HG03469 (cell line): Measurements from ENCODE around the gene CCSER1.
"Not testable (repeated sequence)": the region's sequence is repeated elsewhere in the genome, so short reads cannot be mapped to it uniquely, and the experiment has no call there.

ENCODE experiments used
- ATAC-seq: cut with Tn5 transposase; IDR thresholded peaks from one replicate; pipeline ENCODE4 v1.9.1; 2021; ENCODE audit warnings: mild to moderate bottlenecking, moderate library complexity, moderate number of reproducible peaks; ENCODE audit not compliant: unreplicated experiment

The CCSER1 gene

DNA sequence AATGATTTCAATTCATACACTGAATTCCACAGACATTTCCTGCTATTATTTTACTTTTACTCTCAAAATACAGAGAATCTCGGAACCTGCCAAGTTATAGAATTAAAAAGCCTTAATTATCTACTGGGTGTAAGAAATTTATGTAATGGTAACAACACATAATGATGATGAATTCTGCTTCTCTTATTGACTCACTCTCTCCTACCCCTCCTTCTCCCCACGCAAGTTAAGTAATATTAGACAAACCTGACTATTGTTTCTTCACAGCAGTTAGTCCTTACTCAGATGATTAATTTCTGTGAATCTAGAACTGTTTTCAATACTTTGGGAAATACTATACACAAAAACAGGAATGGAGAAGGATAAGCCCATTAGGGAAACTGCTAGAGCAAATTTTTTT lies 762.0 kb downstream of the CCSER1 start:
- no peak for ATAC-seq

DNA sequence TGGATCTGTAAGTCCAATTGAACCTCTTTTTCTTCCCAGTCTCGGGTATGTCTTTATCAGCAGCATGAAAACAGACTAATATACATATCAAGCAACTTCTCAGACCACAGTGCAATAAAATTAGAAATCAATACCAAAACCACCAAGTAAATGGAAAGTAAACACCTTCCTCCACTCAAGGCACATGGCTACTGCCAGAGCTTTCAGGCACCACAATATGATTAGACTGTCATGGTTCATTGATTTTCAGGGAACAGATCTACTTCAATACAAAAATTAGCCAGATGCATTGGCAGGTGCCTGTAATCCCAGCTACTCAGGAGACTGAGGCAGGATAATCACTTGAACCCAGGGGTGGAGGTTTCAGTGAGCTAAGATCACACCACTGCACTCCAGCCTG lies 776.2 kb downstream of the CCSER1 start:
- ATAC-seq: not testable (repeated sequence)

DNA sequence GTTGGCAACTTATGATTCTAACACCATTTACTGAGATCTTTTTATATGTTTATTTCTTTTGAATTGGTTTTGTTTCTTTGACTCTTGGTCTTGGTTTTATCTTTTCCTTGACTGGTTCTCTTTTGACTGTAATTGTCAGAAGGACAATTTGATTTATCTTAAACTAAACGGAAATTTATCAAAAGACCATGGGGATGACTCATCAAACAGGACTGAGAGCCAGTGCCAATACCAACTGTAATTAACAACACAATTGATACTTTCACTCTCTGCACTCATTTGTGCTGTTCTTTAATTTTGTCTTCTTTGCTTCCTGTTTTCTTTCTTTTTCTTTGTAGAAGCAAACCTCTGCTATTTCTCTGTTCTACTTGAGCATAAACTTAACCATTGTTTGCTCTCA lies 776.8 kb downstream of the CCSER1 start:
- ATAC-seq: no peak

DNA sequence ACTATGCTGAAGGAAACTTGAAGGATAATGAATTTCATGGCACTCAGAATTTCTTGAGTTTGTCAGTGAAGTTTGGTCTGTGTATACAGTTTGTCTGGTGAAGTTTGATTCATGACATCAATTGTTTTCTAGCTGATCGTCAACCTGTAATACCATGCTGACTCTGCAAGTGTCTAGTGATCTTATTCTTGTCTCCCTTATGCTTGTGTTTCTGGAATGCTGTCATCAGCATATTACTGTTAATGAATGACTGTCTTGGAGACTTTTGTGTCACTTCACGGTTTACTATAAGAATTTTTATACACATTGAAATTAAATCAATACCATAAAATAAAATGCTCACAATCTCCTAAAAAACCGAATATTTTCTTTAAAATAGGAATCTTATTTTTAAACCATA lies 779.0 kb downstream of the CCSER1 start:
- no peak for ATAC-seq

DNA sequence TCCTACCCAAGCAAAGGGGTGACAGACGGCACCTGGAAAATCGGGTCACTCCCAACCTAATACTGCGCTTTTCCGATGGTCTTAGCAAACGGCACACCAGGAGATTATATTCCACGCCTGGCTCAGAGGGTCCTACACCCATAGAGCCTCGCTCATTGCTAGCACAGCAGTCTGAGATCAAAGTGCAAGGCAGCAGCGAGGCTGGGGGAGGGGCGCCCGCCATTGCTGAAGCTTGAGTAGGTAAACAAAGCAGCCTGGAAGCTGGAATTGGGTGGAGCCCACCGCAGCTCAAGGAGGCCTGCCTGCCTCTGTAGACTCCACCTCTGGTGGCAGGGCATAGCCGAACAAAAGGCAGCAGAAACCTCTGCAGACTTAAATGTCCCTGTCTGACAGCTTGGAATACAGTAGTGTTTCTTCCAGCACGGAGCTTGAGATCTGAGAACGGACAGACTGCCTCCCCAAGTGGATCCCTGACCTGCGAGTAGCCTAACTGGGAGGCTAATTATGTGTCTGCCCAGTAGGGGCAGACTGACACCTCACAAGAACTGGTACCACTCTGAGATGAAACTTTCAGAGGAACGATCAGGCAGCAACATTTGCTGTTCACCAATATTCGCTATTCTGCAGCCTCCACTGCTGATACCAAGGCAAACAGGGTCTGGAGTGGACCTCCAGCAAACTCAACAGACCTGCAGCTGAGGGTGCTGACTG lies 784.7 kb downstream of the CCSER1 start:
- not testable (repeated sequence) for ATAC-seq

DNA sequence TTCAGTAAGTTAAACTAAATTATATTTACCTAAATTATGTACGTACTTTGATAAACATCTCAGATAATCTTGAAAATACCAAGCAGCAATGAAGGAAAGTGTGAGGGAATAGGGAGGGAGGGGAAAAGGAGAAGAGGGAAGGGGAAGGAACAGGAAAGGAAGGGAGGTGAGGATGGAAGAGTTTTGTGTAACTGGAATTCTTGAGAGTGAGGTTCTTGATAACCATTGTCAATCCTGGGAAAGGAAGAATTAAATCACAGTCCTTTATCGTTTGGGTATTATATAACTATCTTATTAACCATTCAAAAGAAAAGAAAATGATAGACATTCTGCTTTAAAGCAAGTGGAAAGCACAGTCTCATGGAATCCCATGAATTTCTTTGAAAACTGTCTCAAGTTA lies 795.0 kb downstream of the CCSER1 start:
- no peak for ATAC-seq

DNA sequence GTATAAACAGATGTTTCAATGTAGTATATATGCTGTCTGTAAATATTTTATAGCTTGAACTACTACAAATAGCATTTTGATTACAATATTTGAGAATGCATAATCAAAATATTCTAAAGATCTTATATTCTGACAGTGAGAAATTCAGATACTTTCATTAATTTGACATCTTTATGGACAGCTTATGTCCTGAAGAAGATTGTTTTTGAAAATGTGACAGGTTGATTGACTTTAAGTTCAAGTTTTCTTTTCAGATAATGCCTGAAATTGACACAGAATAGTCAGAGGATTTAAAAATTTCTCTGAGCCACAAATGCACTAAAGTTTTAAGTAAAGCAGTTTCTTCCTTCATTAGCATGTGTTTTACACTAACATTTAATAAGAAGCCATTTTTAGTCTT lies 799.8 kb downstream of the CCSER1 start:
- no peak for ATAC-seq

DNA sequence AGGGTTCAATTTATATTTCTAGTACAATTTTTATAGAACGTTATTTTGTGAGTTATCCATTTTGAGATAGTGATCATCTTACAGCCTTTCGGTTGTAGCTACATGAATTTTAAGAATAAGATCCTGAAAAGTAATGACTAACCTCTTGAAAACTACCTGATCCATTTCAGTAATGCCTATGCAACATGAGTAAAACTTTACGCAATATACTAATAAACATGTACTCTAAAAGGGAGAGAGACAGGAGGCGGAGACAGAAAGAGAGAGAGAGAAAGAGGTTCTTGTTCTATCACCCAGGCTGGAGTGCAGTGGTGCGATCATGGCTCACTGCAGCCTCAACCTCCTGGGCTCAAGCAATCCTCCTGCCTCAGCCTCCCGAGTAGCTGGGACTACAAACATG lies 816.1 kb downstream of the CCSER1 start:
- no peak for ATAC-seq

DNA sequence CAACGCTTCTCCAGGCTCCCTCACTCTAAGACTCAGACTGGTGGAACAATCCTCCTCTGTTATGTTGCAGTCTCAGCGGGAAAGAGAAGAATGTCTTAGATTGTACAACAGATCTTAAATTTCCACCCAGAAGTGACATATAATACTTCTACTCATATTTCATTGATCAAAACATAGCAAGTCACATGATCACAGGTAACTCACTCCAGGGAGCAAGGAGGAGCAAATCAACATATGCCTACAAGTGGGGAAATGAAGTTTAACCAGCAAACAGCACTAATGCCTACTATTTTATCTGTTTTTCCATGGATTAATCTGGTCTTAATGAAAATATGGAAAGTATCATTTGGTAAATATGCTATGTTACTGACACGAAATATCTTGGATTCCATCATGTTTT lies 819.8 kb downstream of the CCSER1 start:
- ATAC-seq: no peak

DNA sequence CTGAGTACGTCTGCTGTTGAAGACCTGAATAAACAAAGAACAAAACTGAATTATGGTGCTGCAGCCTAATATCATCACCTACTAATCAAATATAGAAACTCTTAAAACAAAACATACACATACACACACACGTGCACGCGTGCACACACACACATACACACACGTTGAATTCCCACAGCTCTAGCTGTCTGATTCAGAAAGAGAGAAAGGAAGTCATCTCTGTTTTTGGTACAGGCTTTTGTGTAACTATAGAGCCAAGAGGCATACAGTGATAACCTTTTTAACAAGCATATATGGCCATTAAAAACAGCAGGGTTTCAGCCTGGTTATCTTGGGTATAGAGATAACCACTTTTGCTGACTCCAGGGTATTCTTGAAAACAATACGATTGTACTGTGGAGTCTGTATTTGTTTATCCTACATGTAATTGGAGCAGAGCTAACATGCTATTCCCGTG lies 823.2 kb downstream of the CCSER1 start:
- no peak for ATAC-seq

DNA sequence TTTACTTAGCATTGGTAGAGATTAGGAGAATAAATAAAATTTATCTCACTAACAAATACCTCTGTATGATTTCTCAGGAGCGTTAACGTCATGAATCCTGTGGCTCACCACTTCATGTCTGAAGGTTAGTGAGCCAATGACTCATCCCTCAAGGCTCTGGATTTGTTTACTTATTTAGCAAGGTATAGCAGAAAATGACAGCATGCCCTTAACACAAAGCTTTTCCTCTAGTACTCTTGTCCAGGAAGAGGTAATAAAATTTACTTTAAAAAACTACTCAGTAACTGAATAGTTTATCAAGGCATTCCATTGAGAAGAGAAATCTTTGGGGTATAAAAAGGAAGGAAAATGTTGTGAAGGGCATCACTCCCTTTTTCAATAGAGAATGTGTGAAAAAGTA lies 823.8 kb downstream of the CCSER1 start:
- ATAC-seq: no peak

DNA sequence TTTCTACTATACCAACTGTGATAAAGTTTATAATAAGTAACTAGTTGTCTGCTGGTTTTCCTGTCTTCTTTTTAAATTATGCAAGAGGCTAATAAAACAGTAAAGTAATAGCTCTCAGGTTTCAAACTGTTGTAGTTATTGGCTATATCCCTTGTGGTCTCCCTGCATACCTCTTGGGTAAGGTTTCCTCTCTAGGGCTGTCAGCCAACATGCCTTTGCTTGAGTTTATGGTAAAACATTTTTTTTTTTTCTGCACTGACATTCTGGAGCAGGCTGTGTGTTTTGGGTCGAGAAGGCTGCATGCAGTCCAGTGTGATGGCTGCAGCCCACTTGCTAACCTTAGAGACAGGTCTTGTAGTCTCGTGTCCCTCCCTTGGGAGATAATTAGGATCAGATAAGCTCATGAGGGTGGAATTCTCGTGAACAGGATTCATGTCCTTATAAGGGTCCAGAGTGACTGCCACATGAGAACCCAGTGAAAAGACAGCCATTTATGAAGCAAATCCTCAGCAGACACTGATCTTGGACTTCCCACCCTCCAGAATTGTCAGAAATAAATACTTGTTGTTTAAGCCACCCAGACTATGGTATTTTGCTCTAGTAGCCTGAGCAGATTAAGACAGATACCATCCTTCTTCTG lies 831.2 kb downstream of the CCSER1 start:
- no peak for ATAC-seq

DNA sequence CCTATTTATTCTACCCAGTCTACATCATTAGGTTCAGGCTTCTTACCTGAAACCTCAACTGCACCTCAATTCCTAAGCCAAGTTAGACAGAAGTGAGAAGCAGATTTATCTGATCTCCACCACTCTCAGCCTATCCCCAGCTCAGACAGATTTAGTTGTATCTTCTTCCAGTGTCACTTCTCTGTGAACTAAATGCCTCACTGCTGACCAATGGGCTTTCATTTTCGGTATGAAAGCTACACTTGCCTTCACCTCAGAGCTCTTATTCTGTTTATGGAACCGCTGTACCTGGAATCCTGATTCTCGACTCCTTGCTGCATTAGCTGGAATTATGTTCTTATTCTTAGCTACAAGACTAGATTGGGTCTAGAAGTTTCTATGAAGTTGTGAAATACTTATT lies 833.2 kb downstream of the CCSER1 start:
- ATAC-seq: no peak

DNA sequence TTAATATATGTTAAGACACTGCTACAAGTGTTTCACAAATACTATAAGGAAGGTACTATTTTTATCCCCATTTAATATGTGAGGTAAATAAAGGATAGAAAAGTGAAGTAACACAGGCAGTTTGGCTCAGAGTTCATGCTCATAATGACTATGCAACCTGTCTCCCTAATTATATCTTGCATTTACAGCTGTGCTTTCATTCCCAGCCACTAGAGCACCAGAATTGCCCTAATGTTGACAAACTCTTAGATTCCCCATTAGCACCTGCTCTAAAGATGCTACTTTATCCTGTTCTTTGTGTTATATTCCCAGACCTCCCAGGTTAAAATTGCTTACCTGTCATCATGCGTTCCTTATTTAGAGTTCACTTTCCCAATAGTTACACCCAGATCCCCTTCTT lies 833.6 kb downstream of the CCSER1 start:
- no peak for ATAC-seq

DNA sequence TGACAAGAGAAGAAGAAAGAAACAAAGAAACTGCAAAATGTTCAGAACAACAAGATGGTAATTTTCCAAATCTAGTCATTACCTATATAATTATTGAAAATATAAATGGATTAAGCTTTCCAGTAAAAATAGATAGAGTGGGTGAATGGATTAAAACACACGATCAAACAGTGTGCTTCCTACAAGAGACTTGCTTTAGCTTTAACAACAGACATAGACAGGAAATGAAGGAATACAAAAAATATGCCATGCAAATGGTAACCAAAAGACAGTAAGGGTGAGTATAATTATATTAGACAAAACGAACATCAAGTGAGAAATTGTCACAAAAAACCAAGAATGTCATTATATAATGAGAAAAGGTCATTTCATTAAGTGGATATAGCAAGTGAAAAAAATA lies 842.8 kb downstream of the CCSER1 start:
- no peak for ATAC-seq

DNA sequence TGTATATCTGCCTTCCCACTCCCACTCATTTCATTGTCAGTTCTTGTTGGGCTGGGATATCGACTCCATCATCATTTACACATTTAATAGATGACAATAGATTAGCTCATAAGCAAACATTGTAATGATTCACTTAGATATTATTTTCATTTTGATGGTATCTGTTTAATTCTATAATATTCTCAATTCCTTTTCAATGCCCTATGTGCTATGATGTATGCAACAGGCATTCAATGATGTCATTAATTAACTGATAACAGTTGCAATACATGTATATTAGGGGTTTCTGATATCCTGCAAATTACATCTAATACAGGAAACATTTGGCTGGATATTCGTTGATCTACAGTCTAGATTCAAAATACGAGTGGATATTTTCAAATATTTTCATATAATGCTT lies 850.5 kb downstream of the CCSER1 start:
- no peak for ATAC-seq

DNA sequence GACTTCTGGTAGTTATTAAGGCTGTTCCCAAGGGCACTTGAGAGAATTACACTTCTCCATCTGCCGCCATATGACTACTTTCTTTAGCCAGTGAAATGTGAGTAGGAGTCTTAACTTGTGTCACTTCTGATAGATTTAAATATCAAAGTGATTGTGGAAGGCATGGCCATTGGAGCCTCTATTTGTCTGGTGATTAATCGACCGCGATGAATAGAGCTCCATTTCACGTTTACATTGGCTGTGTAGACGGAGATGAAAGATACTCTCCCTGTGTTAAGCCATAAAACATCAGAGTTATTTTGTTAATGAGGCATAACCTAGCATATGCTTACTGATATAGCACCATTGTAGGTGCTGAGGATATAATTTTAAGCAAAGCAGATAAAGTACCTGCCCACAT lies 852.4 kb downstream of the CCSER1 start:
- no peak for ATAC-seq

DNA sequence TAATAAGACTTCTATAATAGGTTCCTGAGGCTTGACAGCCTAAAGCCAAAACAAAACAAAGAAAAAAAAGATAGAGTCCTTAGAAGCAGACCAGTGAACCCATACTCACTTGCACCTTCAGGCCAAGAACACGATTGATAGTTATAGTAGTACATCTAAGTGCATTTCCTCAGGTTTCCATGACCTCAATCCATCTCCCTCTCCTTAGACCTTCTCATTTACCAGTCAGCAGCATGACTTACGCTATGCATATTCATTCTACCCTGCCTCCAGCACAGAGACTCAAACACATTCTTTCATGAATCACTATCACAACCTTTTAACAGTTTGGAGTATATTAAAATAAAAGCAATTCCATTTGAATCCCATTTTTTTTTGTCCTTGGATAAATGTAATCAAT lies 855.6 kb downstream of the CCSER1 start:
- no peak for ATAC-seq

DNA sequence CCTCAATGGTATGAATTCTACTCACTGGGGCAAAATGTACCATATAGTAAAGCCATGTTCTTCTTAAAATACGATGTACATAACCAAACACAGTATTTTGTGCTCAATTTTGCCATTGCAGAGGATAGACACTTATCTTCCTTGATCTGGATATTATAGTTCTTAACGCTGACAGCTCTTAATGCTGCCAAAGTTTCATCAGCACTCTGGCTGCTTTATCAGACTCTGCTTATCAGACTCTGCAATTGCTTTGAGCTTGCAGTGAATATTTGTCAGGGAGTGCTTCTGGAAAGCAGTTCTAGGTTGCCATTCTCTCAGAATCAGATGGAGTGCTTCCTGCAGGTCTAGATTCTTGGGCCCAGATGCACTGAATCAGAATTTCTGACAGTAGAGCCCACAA lies 863.1 kb downstream of the CCSER1 start:
- ATAC-seq: no peak

DNA sequence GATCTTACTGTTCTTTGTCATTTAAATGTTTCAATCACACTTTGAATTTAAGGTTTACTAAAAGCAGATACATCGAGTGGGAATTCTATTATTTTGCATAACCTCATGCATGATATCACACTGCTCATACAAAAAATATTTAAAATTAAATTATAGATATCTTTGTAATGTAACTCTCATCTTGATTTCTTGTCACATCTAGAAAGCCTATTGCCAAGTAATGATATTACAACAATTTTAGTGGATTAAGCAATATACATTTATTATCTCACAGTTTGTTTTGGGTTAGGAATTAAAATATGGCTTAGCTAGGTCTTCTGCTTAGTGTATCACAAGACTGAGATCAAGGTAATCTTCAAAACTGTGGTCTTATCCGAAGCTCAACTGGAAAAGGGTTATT lies 865.0 kb downstream of the CCSER1 start:
- no peak for ATAC-seq

DNA sequence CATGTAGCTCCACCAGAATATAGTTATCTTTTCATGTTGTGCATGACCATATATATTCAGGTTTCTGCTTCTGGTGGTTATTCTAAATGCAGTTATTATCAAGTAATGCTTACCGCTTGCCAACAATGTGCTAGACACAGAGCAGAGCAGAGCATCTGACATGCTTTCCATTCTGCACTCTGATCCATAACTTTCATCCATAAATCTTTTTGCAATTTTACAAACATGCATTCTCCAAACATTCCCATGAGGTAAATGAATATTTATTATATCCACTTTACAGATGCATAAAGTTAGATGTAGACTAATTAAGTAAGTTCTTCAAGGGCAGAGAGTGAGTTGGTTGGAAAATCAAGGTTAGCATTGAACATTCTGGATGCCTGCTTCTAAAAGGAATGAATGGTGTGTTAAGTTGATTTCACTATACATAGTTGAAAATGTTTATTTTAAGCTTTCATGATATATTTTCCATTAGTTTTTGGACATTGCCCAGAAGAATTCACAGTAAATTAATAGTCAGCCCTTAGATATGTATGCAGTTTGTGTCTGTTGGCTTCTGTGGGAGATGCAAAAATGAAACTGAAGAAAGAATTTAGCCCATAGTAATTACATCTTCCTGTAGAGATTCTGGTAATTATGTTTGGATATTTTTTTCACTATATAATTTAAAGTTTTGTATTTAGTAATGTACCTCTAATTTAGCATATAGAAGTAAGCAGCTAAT lies 867.8 kb downstream of the CCSER1 start:
- ATAC-seq: no peak

DNA sequence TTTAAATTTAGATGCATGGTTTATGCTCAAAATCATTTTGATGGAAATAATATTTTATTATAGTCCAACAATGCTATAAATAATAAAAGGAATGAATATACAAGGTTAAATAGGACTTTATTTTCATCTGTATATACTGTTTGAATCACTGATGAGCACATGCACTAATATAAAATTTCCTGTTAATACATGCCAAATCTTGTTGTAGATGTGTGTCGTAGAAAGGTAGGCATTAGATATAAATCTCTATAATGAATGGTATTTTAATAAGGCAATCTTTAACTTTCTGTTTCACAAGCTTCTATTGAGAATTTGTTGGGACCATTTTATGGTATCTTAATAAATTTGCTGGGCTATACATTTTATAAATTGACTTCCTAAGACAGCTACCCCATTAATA lies 868.8 kb downstream of the CCSER1 start:
- ATAC-seq: no peak
